ENCODE results near the gene SPR. TPM values are rescaled to one million over a fixed set of nuclear protein-coding genes. Genes with fewer than 3 reads are reported as not detected.

Gene SPR
- polyA plus RNA-seq, 6 donors from 2014 or later: not detected

DNA sequence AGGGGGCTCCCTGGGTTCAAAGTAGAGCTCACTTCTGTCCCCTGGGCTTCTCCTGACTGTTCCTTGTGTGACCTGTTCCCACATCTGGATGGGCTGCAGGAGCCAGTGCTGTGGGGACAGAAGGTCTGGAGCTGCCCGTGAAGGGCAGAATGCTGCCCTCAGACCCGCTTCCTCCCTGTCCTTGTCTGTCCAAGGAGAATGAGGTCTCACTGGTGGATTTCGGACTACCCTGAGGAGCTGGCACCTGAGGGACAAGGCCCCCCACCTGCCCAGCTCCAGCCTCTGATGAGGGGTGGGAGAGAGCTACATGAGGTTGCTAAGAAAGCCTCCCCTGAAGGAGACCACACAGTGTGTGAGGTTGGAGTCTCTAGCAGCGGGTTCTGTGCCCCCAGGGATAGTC, 45.6 kb downstream of the SPR start:
- Mint-ChIP-seq H3K4me3 (no peak overlapping the region), H3K9me3 (no peaks in the 10 kb centered on the region), H3K27ac (no peak overlapping the region), H3K36me3 (peaks cover 0 to 8% of the 10 kb centered on the region in 2 donors), H3K27me3 (peaks cover 13 to 36% (median 31%) of the 10 kb centered on the region in 3 donors), H3K4me1 (no peaks in the 10 kb centered on the region)
- DNase-seq (no peak), ATAC-seq (ENCODE audit: low read depth in 2 of 2) (no peak)

DNA sequence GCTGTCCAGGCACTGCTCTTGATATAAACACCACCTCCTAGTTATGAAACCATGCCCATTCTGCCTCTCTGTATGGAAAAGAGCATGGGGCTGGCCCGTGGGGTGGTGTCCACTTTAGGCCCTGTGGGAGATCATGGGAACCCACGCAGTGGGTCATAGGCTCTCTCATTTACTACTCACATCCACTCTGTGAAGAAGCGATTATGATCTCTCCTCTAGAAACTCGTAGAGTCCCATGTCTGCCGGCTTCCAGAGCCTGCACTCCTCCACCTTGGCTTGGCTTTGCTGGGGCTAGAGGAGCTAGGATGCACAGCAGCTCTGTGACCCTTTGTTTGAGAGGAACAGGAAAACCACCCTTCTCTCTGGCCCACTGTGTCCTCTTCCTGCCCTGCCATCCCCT, 46.0 kb downstream of the SPR start:
- Mint-ChIP-seq H3K27me3 (peaks cover 13 to 40% (median 35%) of the 10 kb centered on the region in 3 donors), H3K4me3 (no peak overlapping the region), H3K27ac (no peak overlapping the region), H3K4me1 (no peaks in the 10 kb centered on the region), H3K36me3 (peaks cover 0 to 8% of the 10 kb centered on the region in 2 donors), H3K9me3 (no peaks in the 10 kb centered on the region)
- ATAC-seq (ENCODE audit: low read depth in 2 of 2): no peak
- DNase-seq: no peak

- no peak overlapping the region for H3K4me3 Mint-ChIP-seq
- H3K27me3 Mint-ChIP-seq: peaks cover 13 to 40% (median 35%) of the 10 kb centered on the region in 3 donors
- H3K36me3 Mint-ChIP-seq: peaks cover 0 to 8% of the 10 kb centered on the region in 2 donors
- H3K9me3 Mint-ChIP-seq: no peaks in the 10 kb centered on the region
- no peak for DNase-seq
- no peak for ATAC-seq (ENCODE audit: low read depth in 2 of 2)
- no peak overlapping the region for H3K27ac Mint-ChIP-seq
- H3K4me1 Mint-ChIP-seq: no peaks in the 10 kb centered on the region
Measured at GRCh38 chr2:72933646-72934151, 46.5 kb downstream of the SPR start.

DNA sequence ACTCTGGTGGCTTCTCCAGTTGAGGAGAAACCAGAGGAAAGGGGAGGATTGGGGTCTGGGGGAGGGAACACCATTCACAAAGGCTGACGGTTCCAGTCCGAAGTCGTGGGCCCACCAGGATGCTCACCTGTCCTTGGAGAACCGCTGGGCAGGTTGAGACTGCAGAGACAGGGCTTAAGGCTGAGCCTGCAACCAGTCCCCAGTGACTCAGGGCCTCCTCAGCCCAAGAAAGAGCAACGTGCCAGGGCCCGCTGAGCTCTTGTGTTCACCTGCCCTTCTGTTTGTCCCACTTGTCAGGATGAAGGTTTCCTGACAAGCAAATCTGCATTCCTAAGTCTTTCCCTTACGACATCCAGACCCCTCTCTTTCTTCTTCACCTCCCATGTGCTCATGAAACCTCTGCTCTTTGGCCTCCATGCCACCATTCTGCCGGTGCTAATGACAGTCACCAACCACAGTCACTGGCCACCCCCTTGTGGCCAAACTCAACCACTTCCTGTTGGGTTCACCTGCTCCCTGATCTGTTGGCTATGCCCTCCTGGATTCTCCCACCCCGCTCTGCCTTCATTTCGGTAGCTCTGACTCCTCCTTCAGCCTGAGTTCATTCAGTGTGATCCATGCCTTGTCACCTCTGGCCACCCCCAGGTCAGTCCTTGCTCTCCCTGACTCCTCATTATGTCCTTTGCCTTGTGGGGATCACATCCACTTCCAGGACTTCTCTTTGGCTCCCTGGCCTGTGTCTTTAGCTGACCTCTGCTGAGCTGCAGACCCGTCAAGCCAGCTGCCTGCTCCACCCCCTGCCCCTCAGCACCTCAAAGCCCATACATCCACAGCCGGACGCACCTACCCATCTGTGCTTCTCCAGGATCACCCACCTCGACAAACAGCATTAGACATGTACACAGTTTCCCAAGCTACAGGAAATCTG, 47.7 kb downstream of the SPR start:
- Mint-ChIP-seq H3K27me3 (peaks cover 13 to 40% (median 35%) of the 10 kb centered on the region in 3 donors), H3K9me3 (no peaks in the 10 kb centered on the region), H3K36me3 (peaks cover 0 to 8% of the 10 kb centered on the region in 2 donors), H3K4me3 (no peak overlapping the region), H3K4me1 (no peaks in the 10 kb centered on the region), H3K27ac (no peak overlapping the region)
- DNase-seq (no peak), ATAC-seq (ENCODE audit: low read depth in 2 of 2) (no peak)

DNA sequence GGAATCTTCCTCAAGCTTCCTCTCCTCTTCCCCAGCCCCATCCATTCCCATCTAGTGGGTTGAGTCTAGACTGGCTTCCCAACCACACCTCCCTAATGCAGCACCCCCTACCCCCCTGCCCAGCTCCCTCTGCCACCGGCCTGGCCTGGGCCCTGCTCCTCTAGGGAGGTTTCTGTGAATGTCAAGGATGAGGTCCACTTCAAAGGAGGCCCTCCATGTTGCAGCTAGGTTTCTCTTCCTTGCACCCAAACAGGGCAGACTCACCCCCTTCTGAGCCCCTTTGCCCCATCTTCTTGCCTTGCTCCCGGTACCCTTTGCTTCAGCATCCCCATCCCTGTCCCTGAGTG, 48.4 kb downstream of the SPR start:
- Mint-ChIP-seq H3K4me3 (no peak overlapping the region), H3K27me3 (peaks cover 13 to 40% (median 35%) of the 10 kb centered on the region in 3 donors), H3K9me3 (no peaks in the 10 kb centered on the region), H3K36me3 (peaks cover 0 to 8% of the 10 kb centered on the region in 2 donors), H3K4me1 (no peaks in the 10 kb centered on the region), H3K27ac (no peak overlapping the region)
- ATAC-seq (ENCODE audit: low read depth in 2 of 2) (no peak), DNase-seq (no peak)

DNA sequence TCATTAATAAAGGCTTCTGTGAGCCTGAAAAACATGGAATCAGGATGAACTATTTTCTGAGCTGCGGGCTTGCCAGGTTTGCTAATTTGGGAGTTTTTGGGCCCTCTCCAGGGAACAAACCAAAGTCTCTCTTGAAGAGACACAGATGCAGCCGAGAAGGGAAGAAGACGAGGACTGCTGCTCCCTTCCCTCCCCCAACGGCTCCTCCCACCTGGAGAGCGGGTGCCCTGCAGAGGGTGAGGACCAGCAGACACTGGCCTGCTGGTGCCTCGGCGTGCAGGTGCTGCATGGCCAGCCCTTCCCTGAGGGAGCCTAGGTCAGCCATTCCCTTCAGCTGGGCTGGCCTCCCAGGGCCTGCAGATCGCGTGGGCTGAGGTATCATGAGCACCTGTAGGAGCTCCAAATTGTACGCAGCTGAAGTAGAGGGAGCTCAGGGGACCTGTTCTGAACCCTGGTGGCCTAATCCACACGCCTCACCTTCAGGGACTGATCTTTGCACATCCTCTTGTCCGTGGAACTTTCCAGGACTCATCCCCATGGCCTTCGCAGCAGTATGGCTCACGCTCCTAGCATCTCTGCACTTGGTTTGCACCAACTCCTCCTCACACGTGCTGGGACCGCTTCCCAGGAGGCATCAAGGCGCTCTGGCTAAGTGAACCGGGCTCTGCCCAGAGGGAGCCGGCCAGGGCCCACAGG, 49.6 kb downstream of the SPR start:
- no peak overlapping the region for H3K4me3 Mint-ChIP-seq
- peaks cover 0 to 8% of the 10 kb centered on the region in 2 donors for H3K36me3 Mint-ChIP-seq
- no peaks in the 10 kb centered on the region for H3K4me1 Mint-ChIP-seq
- ATAC-seq (ENCODE audit: low read depth in 2 of 2) (no peak), DNase-seq (no peak)
- H3K27me3 Mint-ChIP-seq: peaks cover 13 to 38% (median 35%) of the 10 kb centered on the region in 3 donors
- H3K27ac Mint-ChIP-seq: no peak overlapping the region
- no peaks in the 10 kb centered on the region for H3K9me3 Mint-ChIP-seq

GRCh38 chr2:72937356-72937669, 50.1 kb downstream of the SPR start:
- H3K4me1 Mint-ChIP-seq: no peaks in the 10 kb centered on the region
- H3K27me3 Mint-ChIP-seq: peaks cover 13 to 35% (median 33%) of the 10 kb centered on the region in 3 donors
- H3K27ac Mint-ChIP-seq: peak overlapping the region in 1 of 6 donors; percentile 22
- no peak for DNase-seq
- no peak overlapping the region for H3K4me3 Mint-ChIP-seq
- H3K36me3 Mint-ChIP-seq: peaks cover 0 to 8% of the 10 kb centered on the region in 2 donors
- ATAC-seq (ENCODE audit: low read depth in 2 of 2): no peak
- no peaks in the 10 kb centered on the region for H3K9me3 Mint-ChIP-seq

DNA sequence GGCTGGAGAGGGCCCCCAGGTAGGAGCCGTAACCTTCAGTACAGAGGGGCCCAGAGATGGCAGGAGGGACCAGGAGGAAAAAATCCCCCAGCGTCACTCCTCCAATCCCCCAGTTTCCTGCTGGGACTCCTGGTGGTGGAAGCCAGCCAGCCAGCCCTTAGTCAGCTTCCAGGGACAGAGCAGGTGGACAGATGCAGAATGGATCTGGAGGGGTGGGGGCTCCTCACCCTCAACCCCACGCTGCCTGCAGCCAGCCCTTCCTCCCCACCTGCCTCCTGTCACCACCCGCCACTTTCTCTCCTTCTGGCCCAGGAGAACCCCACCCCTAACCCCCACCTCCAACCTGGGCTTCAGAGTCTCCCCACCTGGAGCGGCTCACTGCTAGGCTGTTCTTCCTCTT, 51.2 kb downstream of the SPR start:
- no peak for ATAC-seq (ENCODE audit: low read depth in 2 of 2)
- Mint-ChIP-seq H3K27me3 (peaks cover 13 to 35% (median 29%) of the 10 kb centered on the region in 3 donors), H3K9me3 (no peaks in the 10 kb centered on the region), H3K4me3 (no peak overlapping the region), H3K27ac (no peak overlapping the region), H3K36me3 (peaks cover 0 to 8% of the 10 kb centered on the region in 2 donors), H3K4me1 (no peaks in the 10 kb centered on the region)
- no peak for DNase-seq

- H3K27me3 Mint-ChIP-seq: peaks cover 4 to 16% (median 14%) of the 10 kb centered on the region in 3 donors
- no peak for ATAC-seq (ENCODE audit: low read depth in 2 of 2)
- H3K36me3 Mint-ChIP-seq: peaks cover 0 to under 1% of the 10 kb centered on the region in 2 donors
- no peaks in the 10 kb centered on the region for H3K9me3 Mint-ChIP-seq
- H3K4me1 Mint-ChIP-seq: no peaks in the 10 kb centered on the region
- DNase-seq: no peak
- no peak overlapping the region for H3K4me3 Mint-ChIP-seq
- no peak overlapping the region for H3K27ac Mint-ChIP-seq
Measured at GRCh38 chr2:72940361-72940760, 53.2 kb downstream of the SPR start.

DNA sequence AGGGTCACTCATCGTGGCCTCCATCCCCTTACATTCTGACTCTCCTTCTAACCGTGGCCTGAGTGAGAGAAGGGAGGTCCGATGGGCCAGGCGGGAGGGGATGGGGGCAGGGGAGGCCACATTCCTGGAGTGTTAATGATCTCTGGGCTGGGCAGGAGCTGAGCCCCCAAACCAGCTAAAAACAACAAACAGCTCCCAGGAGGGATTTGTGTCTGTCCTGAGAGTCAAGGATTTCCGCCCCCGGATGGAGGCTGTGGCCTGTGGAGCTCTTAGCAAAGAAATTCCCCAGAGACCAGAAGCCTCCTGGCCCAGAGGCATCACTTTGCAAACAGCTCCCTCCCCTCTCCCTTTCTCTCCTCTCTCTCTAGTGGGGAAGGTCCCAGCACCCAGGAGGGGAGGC, 53.6 kb downstream of the SPR start:
- no peak overlapping the region for H3K27ac Mint-ChIP-seq
- DNase-seq (no peak), ATAC-seq (ENCODE audit: low read depth in 2 of 2) (no peak)
- no peaks in the 10 kb centered on the region for H3K36me3 Mint-ChIP-seq
- peaks cover 4 to 12% (median 10%) of the 10 kb centered on the region in 3 donors for H3K27me3 Mint-ChIP-seq
- no peaks in the 10 kb centered on the region for H3K4me1 Mint-ChIP-seq
- no peaks in the 10 kb centered on the region for H3K9me3 Mint-ChIP-seq
- no peak overlapping the region for H3K4me3 Mint-ChIP-seq

Other genes with a start within 250 kb of the SPR start
- 1 to 10 TPM in 5 of 6 donors, not detected in 1; 1.8 to 3.0 (median 2.6) TPM for gene EXOC6B, start 61.4 kb upstream of the SPR start, polyA plus RNA-seq (ENCODE audit: low read depth in 6 of 6)
- under 1 TPM in 1 of 6 donors, not detected in 5; 0.12 TPM for gene EMX1, start 30.1 kb downstream of the SPR start, polyA plus RNA-seq (ENCODE audit: low read depth in 6 of 6)
- gene SFXN5, start 184.3 kb downstream of the SPR start, polyA plus RNA-seq (ENCODE audit: low read depth in 6 of 6): 1 to 10 TPM in 5 of 6 donors, not detected in 1; 2.5 to 4.4 (median 3.0) TPM
- 1 to 10 TPM in 5 of 6 donors, not detected in 1; 2.0 to 3.6 (median 2.4) TPM for gene RAB11FIP5, start 225.5 kb downstream of the SPR start, polyA plus RNA-seq (ENCODE audit: low read depth in 6 of 6)